OCI-LY7 (cell line): Measurements from ENCODE around the gene FHOD3. TPM values are rescaled to one million over a fixed set of nuclear protein-coding genes. Genes with fewer than 3 reads are reported as not detected.

Source experiments
- BruUV-seq: library from RNA; stranded (reverse); fragments of 400-500 nt; replicated peaks from 2 replicates; lab custom pipeline; 2021; lab: Mats Ljungman, UMichigan
- CTCF ChIA-PET: fragments of 300-600 bp; sonication (Branson Sonifier 250); formaldehyde crosslinking; loops from one replicate; lab custom pipeline; 2022; ENCODE audit warnings: antibody characterized with exemption; ENCODE audit not compliant: unreplicated experiment; lab: Charles Lee
- POLR2A ChIA-PET: fragments of 300-600 bp; sonication (Branson Sonifier 250); formaldehyde crosslinking; loops from one replicate; lab custom pipeline; 2022; ENCODE audit warnings: antibody characterized with exemption; lab: Charles Lee
- DNase-seq: peaks from one replicate; pipeline ENCODE4 v3.0.0-alpha.2; 2015; ENCODE audit warnings: low spot score
- H2AFZ ChIP-seq: fragments of 200-600 bp; sonication (generic), shearing (Covaris generic); 2 replicates; pipeline ENCODE4 v1.6.1; 2014; ENCODE audit warnings: mild to moderate bottlenecking, antibody characterized with exemption, low read length, moderate library complexity
- H3K27ac ChIP-seq: fragments of 200-600 bp; sonication (generic); 2 replicates; pipeline ENCODE4 v1.5.1; 2014; ENCODE audit warnings: mixed run types, low read depth, mild to moderate bottlenecking, moderate library complexity, low read length, inconsistent platforms; ENCODE audit not compliant: poor library complexity, severe bottlenecking
- H3K36me3 ChIP-seq: fragments of 200-600 bp; sonication (generic); 2 replicates; pipeline ENCODE4 v1.6.1; 2014; ENCODE audit warnings: mild to moderate bottlenecking, antibody characterized with exemption, low read length, moderate library complexity, mixed read lengths; ENCODE audit not compliant: insufficient read depth
- H3K4me1 ChIP-seq: fragments of 200-600 bp; sonication (generic); 2 replicates; pipeline ENCODE4 v1.5.1; 2014; ENCODE audit warnings: mild to moderate bottlenecking, low read length; ENCODE audit not compliant: insufficient read depth, poor library complexity, severe bottlenecking
- H3K4me2 ChIP-seq: fragments of 200-600 bp; sonication (generic); 2 replicates; pipeline ENCODE4 v1.6.1; 2014; ENCODE audit warnings: mild to moderate bottlenecking, low read length
- H3K4me3 ChIP-seq: fragments of 200-600 bp; sonication (generic); 2 replicates; pipeline ENCODE4 v1.5.1; 2014; ENCODE audit warnings: mild to moderate bottlenecking, low read depth, low read length; ENCODE audit not compliant: poor library complexity, severe bottlenecking
- H3K79me2 ChIP-seq: fragments of 200-600 bp; sonication (generic); 2 replicates; pipeline ENCODE4 v1.6.1; 2016; ENCODE audit warnings: low read depth, mild to moderate bottlenecking, low read length, moderate library complexity, mixed read lengths; ENCODE audit not compliant: insufficient read depth
- H3K9me2 ChIP-seq: fragments of 200-600 bp; sonication (generic); 2 replicates; pipeline ENCODE4 v1.6.1; 2016; ENCODE audit warnings: mild to moderate bottlenecking, low read length, mixed read lengths; ENCODE audit not compliant: insufficient read depth
- H3K9me3 ChIP-seq: fragments of 200-600 bp; sonication (generic); 2 replicates; pipeline ENCODE4 v1.6.1; 2014; ENCODE audit warnings: mild to moderate bottlenecking, mixed run types, low read length, mixed read lengths
- H4K20me1 ChIP-seq: fragments of 200-600 bp; sonication (generic); 2 replicates; pipeline ENCODE4 v1.6.1; 2014; ENCODE audit warnings: mild to moderate bottlenecking, antibody characterized with exemption, low read length, moderate library complexity, mixed read lengths; ENCODE audit not compliant: insufficient read depth
- EZH2phosphoT487 ChIP-seq: fragments of 200-600 bp; sonication (generic); IDR thresholded peaks from 2 replicates; pipeline ENCODE4 v1.6.1; 2018; ENCODE audit warnings: low read depth, borderline replicate concordance, mild to moderate bottlenecking, mixed run types, antibody characterized with exemption, low read length, moderate library complexity, mixed read lengths
- intact Hi-C: fragments of 100-400 bp; cut with micrococcal nuclease; formaldehyde crosslinking; loops from one replicate; pipeline ENCODE4 v1.10.0; 2022; ENCODE audit not compliant: unreplicated experiment
- total RNA-seq, 2 experiments: library from RNA; depleted of rRNA in 1 of 2; stranded (reverse); fragments of >200 nt in 1 of 2; shearing (Covaris generic) in 1 of 2; gene quantifications; 2 replicates each; pipeline ENCODE4 v1.2.3, GENCODE V29; 2014 to 2022
- TF ChIP-seq, protein P1 (sequence below): fragments of 200-600 bp; sonication (generic); conservative IDR thresholded peaks from 2 replicates; pipeline ENCODE4 v1.5.1; 2014; ENCODE audit warnings: mild to moderate bottlenecking, antibody characterized with exemption, low read length, moderate library complexity, mixed read lengths

Gene FHOD3
- total RNA-seq, 2 experiments from 2014 or later, result 0.06 to 2.4 TPM

DNA sequence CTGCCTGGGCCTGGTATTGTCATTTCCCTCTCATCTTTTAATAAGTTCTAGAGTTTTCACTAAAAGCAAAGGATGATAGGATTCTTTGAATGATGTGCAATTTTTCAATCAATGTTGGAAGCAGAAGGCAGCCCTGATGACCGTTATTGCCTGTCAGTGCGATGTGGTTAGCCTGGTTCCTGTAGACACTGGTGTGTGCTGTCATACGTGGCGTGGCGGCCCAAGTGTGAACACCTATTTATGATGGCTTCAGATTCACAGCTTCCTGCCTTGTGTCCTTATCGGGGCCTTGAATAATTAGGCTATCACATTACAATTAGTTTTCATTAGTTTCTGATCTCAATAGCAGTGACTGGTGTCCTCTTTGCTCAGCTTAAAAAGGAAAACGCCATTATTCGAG lies 312.7 kb downstream of the FHOD3 start:
- H3K36me3 ChIP-seq, result no peaks in the 10 kb centered on the region
- no peaks in the 10 kb centered on the region for H3K9me3 ChIP-seq
- no peaks in the 10 kb centered on the region for H4K20me1 ChIP-seq
- no peak overlapping the region for H3K4me2 ChIP-seq
- intact Hi-C loops, result no loop called here
- no peak overlapping the region for H3K4me3 ChIP-seq
- DNase-seq, result no peak
- H3K9me2 ChIP-seq, result no peaks in the 10 kb centered on the region
- H3K79me2 ChIP-seq, result no peaks in the 10 kb centered on the region
- POLR2A ChIA-PET, result no interaction called here
- no peak for TF ChIP-seq EZH2phosphoT487
- TF ChIP-seq, protein P1, sequence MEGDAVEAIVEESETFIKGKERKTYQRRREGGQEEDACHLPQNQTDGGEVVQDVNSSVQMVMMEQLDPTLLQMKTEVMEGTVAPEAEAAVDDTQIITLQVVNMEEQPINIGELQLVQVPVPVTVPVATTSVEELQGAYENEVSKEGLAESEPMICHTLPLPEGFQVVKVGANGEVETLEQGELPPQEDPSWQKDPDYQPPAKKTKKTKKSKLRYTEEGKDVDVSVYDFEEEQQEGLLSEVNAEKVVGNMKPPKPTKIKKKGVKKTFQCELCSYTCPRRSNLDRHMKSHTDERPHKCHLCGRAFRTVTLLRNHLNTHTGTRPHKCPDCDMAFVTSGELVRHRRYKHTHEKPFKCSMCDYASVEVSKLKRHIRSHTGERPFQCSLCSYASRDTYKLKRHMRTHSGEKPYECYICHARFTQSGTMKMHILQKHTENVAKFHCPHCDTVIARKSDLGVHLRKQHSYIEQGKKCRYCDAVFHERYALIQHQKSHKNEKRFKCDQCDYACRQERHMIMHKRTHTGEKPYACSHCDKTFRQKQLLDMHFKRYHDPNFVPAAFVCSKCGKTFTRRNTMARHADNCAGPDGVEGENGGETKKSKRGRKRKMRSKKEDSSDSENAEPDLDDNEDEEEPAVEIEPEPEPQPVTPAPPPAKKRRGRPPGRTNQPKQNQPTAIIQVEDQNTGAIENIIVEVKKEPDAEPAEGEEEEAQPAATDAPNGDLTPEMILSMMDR, result no peak
- BruUV-seq, result no TSS peak
- CTCF ChIA-PET, result no interaction called here
- no peaks in the 10 kb centered on the region for H3K4me1 ChIP-seq
- H3K27ac ChIP-seq, result no peak overlapping the region
- H2AFZ ChIP-seq, result no peak overlapping the region

DNA sequence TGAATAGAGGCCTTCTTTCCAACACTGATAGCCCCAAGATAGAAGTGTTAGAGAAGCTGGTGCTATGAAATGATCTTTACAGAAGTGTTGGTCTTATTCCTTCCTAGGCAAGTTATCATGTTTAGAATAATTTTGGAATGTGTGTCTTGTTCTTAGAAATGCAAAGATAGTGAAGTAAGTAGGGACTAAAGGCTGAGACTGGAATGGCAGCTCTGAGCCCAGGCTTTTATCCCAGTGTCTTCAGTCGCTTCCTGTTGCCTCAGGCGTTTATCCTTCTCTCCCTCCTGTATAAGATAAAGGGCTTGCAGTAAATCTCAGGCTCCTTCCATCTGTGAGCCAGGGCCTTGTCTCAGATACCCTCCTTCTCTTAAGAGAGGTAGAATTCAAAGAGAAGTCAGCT lies 313.1 kb downstream of the FHOD3 start:
- Histone ChIP-seq H4K20me1 (no peaks in the 10 kb centered on the region), H3K4me2 (no peak overlapping the region), H3K36me3 (no peaks in the 10 kb centered on the region), H3K79me2 (no peaks in the 10 kb centered on the region), H3K27ac (no peak overlapping the region), H3K9me2 (no peaks in the 10 kb centered on the region), H3K9me3 (no peaks in the 10 kb centered on the region), H3K4me1 (no peaks in the 10 kb centered on the region), H3K4me3 (no peak overlapping the region), H2AFZ (no peak overlapping the region)
- DNase-seq, result no peak
- CTCF ChIA-PET, result no interaction called here
- BruUV-seq, result no TSS peak
- no peak for TF ChIP-seq EZH2phosphoT487
- TF ChIP-seq, protein P1, result no peak
- intact Hi-C loops, result no loop called here
- POLR2A ChIA-PET, result no interaction called here

DNA sequence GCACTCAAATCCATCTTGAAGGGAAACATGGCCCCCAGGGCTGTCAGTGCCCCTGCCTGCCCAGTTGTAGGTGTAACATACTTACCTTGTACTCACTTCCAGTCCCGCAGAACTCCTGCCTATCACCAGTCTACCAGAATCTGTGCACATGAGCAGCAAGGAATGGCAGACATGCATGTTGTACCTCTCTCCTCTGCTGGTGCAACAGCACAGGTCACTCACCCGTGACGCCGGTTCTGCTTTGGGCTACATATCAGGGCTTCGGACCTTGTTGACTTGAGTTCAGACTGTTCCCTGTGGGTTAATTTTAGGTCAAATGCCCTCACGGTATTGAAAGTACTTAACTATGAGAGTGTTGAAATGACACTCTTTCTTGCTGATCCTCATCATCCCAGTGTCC lies 315.6 kb downstream of the FHOD3 start:
- Histone ChIP-seq H3K9me3 (no peaks in the 10 kb centered on the region), H3K36me3 (no peaks in the 10 kb centered on the region), H3K27ac (no peak overlapping the region), H3K79me2 (no peaks in the 10 kb centered on the region), H3K4me3 (no peak overlapping the region), H3K9me2 (no peaks in the 10 kb centered on the region), H4K20me1 (no peaks in the 10 kb centered on the region), H3K4me2 (no peak overlapping the region), H2AFZ (no peak overlapping the region), H3K4me1 (no peaks in the 10 kb centered on the region)
- DNase-seq, result no peak
- POLR2A ChIA-PET, result no interaction called here
- intact Hi-C loops, result no loop called here
- CTCF ChIA-PET, result no interaction called here
- no peak for TF ChIP-seq EZH2phosphoT487
- TF ChIP-seq, protein P1, result no peak
- no TSS peak for BruUV-seq
